ENCODE data around the gene NPR3.

DNA sequence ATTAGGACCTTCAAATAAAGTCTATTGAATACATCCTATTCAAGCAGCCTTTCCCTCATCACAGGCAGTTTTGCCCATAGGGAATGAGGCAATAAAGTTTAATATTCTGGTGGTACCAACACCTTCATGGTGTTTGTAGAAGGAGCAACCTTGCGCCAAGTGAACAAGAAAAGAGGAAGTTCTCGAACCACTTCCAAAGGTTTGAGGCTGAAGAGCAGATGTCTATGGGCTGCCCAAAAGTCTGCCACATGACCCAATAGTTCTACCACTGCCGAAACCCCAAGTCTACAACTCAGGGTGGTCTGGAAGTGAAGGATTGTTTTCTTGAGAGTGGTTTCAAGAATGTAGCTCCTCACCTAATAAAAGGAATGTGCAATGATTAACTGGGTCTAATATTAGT is 123.1 kb downstream of the NPR3 start:
- TF ChIP-seq POLR2AphosphoS5 (IDR thresholded peaks at IDR 0.05; ENCODE audit: low read depth, low read length) (no peak), POLR2A (IDR thresholded peaks at IDR 0.05; ENCODE audit: low read depth, low read length) (no peak), TAF1 (IDR thresholded peaks at IDR 0.05; ENCODE audit: borderline replicate concordance, low read depth, low read length) (no peak)

All from GM12892 (cell line).